ENCODE data around the gene BANP. TPM values are rescaled to one million over a fixed set of nuclear protein-coding genes. Genes with fewer than 3 reads are reported as not detected.

Gene BANP
- total RNA-seq, 5 donors from 2014 or later (not counting 1 experiment from before 2014, with no cell fraction given), result 57.1 to 81.9 (median 69.4) TPM

- POLR2A ChIA-PET, result no interaction called here
- CTCF ChIA-PET, result no interaction called here
- Histone ChIP-seq H3K9me3 (no peaks in the 10 kb centered on the region), H3K4me3 (ENCODE audit: control insufficient read depth in 1 of 2, extremely low read depth in 1 of 2, low read length in 1 of 2) (no peak overlapping the region), H3K4me1 (ENCODE audit: control insufficient read depth in 1 of 2, extremely low read depth in 1 of 2, insufficient read depth in 2 of 2, low read length in 2 of 2) (no peaks in the 10 kb centered on the region), H3K27me3 (replicated peaks in 1 of 2; ENCODE audit: control insufficient read depth in 2 of 2, extremely low read depth in 1 of 2, insufficient read depth in 2 of 2, low read length in 1 of 2) (no peaks in the 10 kb centered on the region), H3K27ac (ENCODE audit: low read length) (no peak overlapping the region), H3K36me3 (ENCODE audit: control insufficient read depth in 2 of 2, extremely low read depth in 1 of 2, insufficient read depth in 1 of 2, low read length in 1 of 2) (peaks cover 16 to 55% of the 10 kb centered on the region in 2 donors)
- DNase-seq (no peak), ATAC-seq (replicated peaks in 1 of 4) (no peak)
- H3K27ac Mint-ChIP-seq, result no peak overlapping the region
- no peaks in the 10 kb centered on the region for H3K27me3 Mint-ChIP-seq
- peaks cover 0 to 16% (median 0%) of the 10 kb centered on the region in 3 donors for H3K4me1 Mint-ChIP-seq
- WGBS (ENCODE audit: insufficient coverage), result 96% methylated on average over 25 of the region's 40 CpGs
- no peak overlapping the region for H3K4me3 Mint-ChIP-seq
- H3K36me3 Mint-ChIP-seq, result peaks cover 32% of the 10 kb centered on the region
- H3K9me3 Mint-ChIP-seq, result no peaks in the 10 kb centered on the region
These were observed 116.5 kb downstream of the BANP start for GRCh38 chr16:88067530-88068411.

GRCh38 chr16:88068476-88069396 is 117.5 kb downstream of the BANP start:
- 94% methylated on average over 20 of the region's 27 CpGs for WGBS (ENCODE audit: insufficient coverage)
- peaks cover 0 to 16% (median 0%) of the 10 kb centered on the region in 3 donors for H3K4me1 Mint-ChIP-seq
- no peaks in the 10 kb centered on the region for H3K4me1 ChIP-seq (ENCODE audit: control insufficient read depth in 1 of 2, extremely low read depth in 1 of 2, insufficient read depth in 2 of 2, low read length in 2 of 2)
- peaks cover 19 to 59% of the 10 kb centered on the region in 2 donors for H3K36me3 ChIP-seq (ENCODE audit: control insufficient read depth in 2 of 2, extremely low read depth in 1 of 2, insufficient read depth in 1 of 2, low read length in 1 of 2)
- no peak overlapping the region for H3K4me3 ChIP-seq (ENCODE audit: control insufficient read depth in 1 of 2, extremely low read depth in 1 of 2, low read length in 1 of 2)
- DNase-seq (no peak), ATAC-seq (replicated peaks in 1 of 4) (no peak)
- peaks cover 34% of the 10 kb centered on the region for H3K36me3 Mint-ChIP-seq
- H3K27me3 Mint-ChIP-seq, result no peaks in the 10 kb centered on the region
- H3K9me3 Mint-ChIP-seq, result no peaks in the 10 kb centered on the region
- ChIA-PET CTCF (no interaction called here), POLR2A (no interaction called here)
- peak overlapping the region in 1 of 3 donors; percentile 21 for H3K4me3 Mint-ChIP-seq
- H3K27me3 ChIP-seq (replicated peaks in 1 of 2; ENCODE audit: control insufficient read depth in 2 of 2, extremely low read depth in 1 of 2, insufficient read depth in 2 of 2, low read length in 1 of 2), result no peaks in the 10 kb centered on the region
- no peak overlapping the region for H3K27ac Mint-ChIP-seq
- H3K9me3 ChIP-seq, result no peaks in the 10 kb centered on the region
- H3K27ac ChIP-seq (ENCODE audit: low read length), result no peak overlapping the region

GRCh38 chr16:88069397-88070168 is 118.3 kb downstream of the BANP start:
- peaks cover 36% of the 10 kb centered on the region for H3K36me3 Mint-ChIP-seq
- Histone ChIP-seq H3K4me3 (ENCODE audit: control insufficient read depth in 1 of 2, extremely low read depth in 1 of 2, low read length in 1 of 2) (no peak overlapping the region), H3K36me3 (ENCODE audit: control insufficient read depth in 2 of 2, extremely low read depth in 1 of 2, insufficient read depth in 1 of 2, low read length in 1 of 2) (peaks cover 20 to 60% of the 10 kb centered on the region in 2 donors), H3K9me3 (no peaks in the 10 kb centered on the region), H3K27me3 (replicated peaks in 1 of 2; ENCODE audit: control insufficient read depth in 2 of 2, extremely low read depth in 1 of 2, insufficient read depth in 2 of 2, low read length in 1 of 2) (no peaks in the 10 kb centered on the region), H3K27ac (ENCODE audit: low read length) (no peak overlapping the region), H3K4me1 (ENCODE audit: control insufficient read depth in 1 of 2, extremely low read depth in 1 of 2, insufficient read depth in 2 of 2, low read length in 2 of 2) (no peaks in the 10 kb centered on the region)
- H3K9me3 Mint-ChIP-seq, result no peaks in the 10 kb centered on the region
- H3K27me3 Mint-ChIP-seq, result no peaks in the 10 kb centered on the region
- H3K4me1 Mint-ChIP-seq, result peaks cover 0 to 16% (median 0%) of the 10 kb centered on the region in 3 donors
- 72% methylated on average over 14 of the region's 25 CpGs for WGBS (ENCODE audit: insufficient coverage)
- no peak overlapping the region for H3K4me3 Mint-ChIP-seq
- peak in 9 of 35 experiments; percentile 3 to 59 (median 6) for DNase-seq
- peak in 2 of 4 experiments; percentile 35 to 40 for ATAC-seq (replicated peaks in 1 of 4)
- POLR2A ChIA-PET, result no interaction called here
- CTCF ChIA-PET, result no interaction called here
- no peak overlapping the region for H3K27ac Mint-ChIP-seq

GRCh38 chr16:88070341-88070740 is 119.1 kb downstream of the BANP start:
- H3K27ac ChIP-seq (ENCODE audit: low read length), result no peak overlapping the region
- CTCF ChIA-PET, result no interaction called here
- POLR2A ChIA-PET, result no interaction called here
- no peak for ATAC-seq (replicated peaks in 1 of 4)
- DNase-seq, result no peak
- no peak overlapping the region for H3K4me3 ChIP-seq (ENCODE audit: control insufficient read depth in 1 of 2, extremely low read depth in 1 of 2, low read length in 1 of 2)
- Mint-ChIP-seq H3K36me3 (peaks cover 36% of the 10 kb centered on the region), H3K4me1 (peaks cover 0 to 16% (median 0%) of the 10 kb centered on the region in 3 donors), H3K4me3 (no peak overlapping the region), H3K27ac (no peak overlapping the region), H3K9me3 (no peaks in the 10 kb centered on the region), H3K27me3 (no peaks in the 10 kb centered on the region)
- 90% methylated on average over 10 of the region's 12 CpGs for WGBS (ENCODE audit: insufficient coverage)
- peaks cover 26 to 53% of the 10 kb centered on the region in 2 donors for H3K36me3 ChIP-seq (ENCODE audit: control insufficient read depth in 2 of 2, extremely low read depth in 1 of 2, insufficient read depth in 1 of 2, low read length in 1 of 2)
- no peaks in the 10 kb centered on the region for H3K9me3 ChIP-seq
- no peaks in the 10 kb centered on the region for H3K27me3 ChIP-seq (replicated peaks in 1 of 2; ENCODE audit: control insufficient read depth in 2 of 2, extremely low read depth in 1 of 2, insufficient read depth in 2 of 2, low read length in 1 of 2)
- no peaks in the 10 kb centered on the region for H3K4me1 ChIP-seq (ENCODE audit: control insufficient read depth in 1 of 2, extremely low read depth in 1 of 2, insufficient read depth in 2 of 2, low read length in 2 of 2)

GRCh38 chr16:88070989-88071625 is 119.9 kb downstream of the BANP start:
- ATAC-seq (replicated peaks in 1 of 4), result no peak
- no peaks in the 10 kb centered on the region for H3K9me3 Mint-ChIP-seq
- DNase-seq, result no peak

More at GRCh38 chr16:88070989-88071625, 119.9 kb downstream of the BANP start:
- H3K36me3 ChIP-seq (ENCODE audit: control insufficient read depth in 2 of 2, extremely low read depth in 1 of 2, insufficient read depth in 1 of 2, low read length in 1 of 2), result peaks cover 27 to 47% of the 10 kb centered on the region in 2 donors
- no peak overlapping the region for H3K27ac ChIP-seq (ENCODE audit: low read length)
- no peaks in the 10 kb centered on the region for H3K4me1 ChIP-seq (ENCODE audit: control insufficient read depth in 1 of 2, extremely low read depth in 1 of 2, insufficient read depth in 2 of 2, low read length in 2 of 2)
- ChIA-PET POLR2A (no interaction called here), CTCF (no interaction called here)
- Mint-ChIP-seq H3K27ac (no peak overlapping the region), H3K27me3 (no peaks in the 10 kb centered on the region), H3K4me3 (no peak overlapping the region), H3K4me1 (peaks cover 0 to 16% (median 0%) of the 10 kb centered on the region in 3 donors), H3K36me3 (peaks cover 39% of the 10 kb centered on the region)
- H3K4me3 ChIP-seq (ENCODE audit: control insufficient read depth in 1 of 2, extremely low read depth in 1 of 2, low read length in 1 of 2), result no peak overlapping the region
- no peaks in the 10 kb centered on the region for H3K27me3 ChIP-seq (replicated peaks in 1 of 2; ENCODE audit: control insufficient read depth in 2 of 2, extremely low read depth in 1 of 2, insufficient read depth in 2 of 2, low read length in 1 of 2)
- no peaks in the 10 kb centered on the region for H3K9me3 ChIP-seq
- 97% methylated on average over 12 of the region's 23 CpGs for WGBS (ENCODE audit: insufficient coverage)
